H9 (cell line): Measurements from ENCODE around the gene PTPN7. TPM values are rescaled to one million over a fixed set of nuclear protein-coding genes. Genes with fewer than 3 reads are reported as not detected.
A peak's percentile ranks its signal among the peaks of the same experiment; 100 is the strongest.

Experiments used
- DNase-seq: peaks from one replicate; pipeline ENCODE4 v3.0.0-alpha.2; 2017
- H2AFZ ChIP-seq: one replicate; pipeline ENCODE4 v1.6.1; 2013; ENCODE audit warnings: mild to moderate bottlenecking, low read length, control low read depth, moderate library complexity
- H2AK5ac ChIP-seq: 2 replicates; pipeline ENCODE4 v1.6.1; 2013; ENCODE audit warnings: low read length, control low read depth, mixed read lengths; ENCODE audit not compliant: insufficient read length
- H2BK120ac ChIP-seq: one replicate; pipeline ENCODE4 v1.6.1; 2013; ENCODE audit warnings: low read depth, mild to moderate bottlenecking, low read length, control low read depth, inconsistent platforms; ENCODE audit not compliant: poor library complexity, severe bottlenecking
- H2BK12ac ChIP-seq: 2 replicates; pipeline ENCODE4 v1.6.1; 2013; ENCODE audit warnings: low read length, control low read depth, mixed read lengths, low read depth; ENCODE audit not compliant: insufficient read length
- H2BK15ac ChIP-seq: 2 replicates; pipeline ENCODE4 v1.6.1; 2013; ENCODE audit warnings: low read depth, low read length, control low read depth
- H2BK20ac ChIP-seq: one replicate; pipeline ENCODE4 v1.6.1; 2013; ENCODE audit warnings: low read depth, mild to moderate bottlenecking, low read length, control low read depth, inconsistent platforms; ENCODE audit not compliant: poor library complexity, severe bottlenecking
- H2BK5ac ChIP-seq: 2 replicates; pipeline ENCODE4 v1.6.1; 2013; ENCODE audit warnings: low read length, control low read depth, mixed read lengths; ENCODE audit not compliant: insufficient read length
- H3K14ac ChIP-seq: 2 replicates; pipeline ENCODE4 v1.6.1; 2013; ENCODE audit warnings: low read length, control low read depth; ENCODE audit not compliant: insufficient read depth
- H3K18ac ChIP-seq: 2 replicates; pipeline ENCODE4 v1.6.1; 2013; ENCODE audit warnings: low read depth, mild to moderate bottlenecking, mixed read lengths, low read length, control low read depth; ENCODE audit not compliant: insufficient read length
- H3K23ac ChIP-seq: 2 replicates; pipeline ENCODE4 v1.6.1; 2013; ENCODE audit warnings: low read length, control low read depth, mixed read lengths, low read depth; ENCODE audit not compliant: insufficient read length
- H3K23me2 ChIP-seq: 2 replicates; pipeline ENCODE4 v1.6.1; 2013; ENCODE audit warnings: low read depth, mild to moderate bottlenecking, mixed read lengths, low read length, control low read depth; ENCODE audit not compliant: insufficient read length, poor library complexity, severe bottlenecking
- H3K27ac ChIP-seq: 2 replicates; pipeline ENCODE4 v1.5.1; 2013; ENCODE audit warnings: low read length, control low read depth, mixed read lengths, low read depth; ENCODE audit not compliant: insufficient read length
- H3K27me3 ChIP-seq: 2 replicates; pipeline ENCODE4 v1.6.1; 2013; ENCODE audit warnings: low read length, control low read depth, inconsistent platforms; ENCODE audit not compliant: insufficient read depth
- H3K4ac ChIP-seq: 2 replicates; pipeline ENCODE4 v1.6.1; 2013; ENCODE audit warnings: low read depth, mild to moderate bottlenecking, control low read depth, inconsistent platforms, low read length, moderate library complexity
- H3K4me1 ChIP-seq: 2 replicates; pipeline ENCODE4 v1.6.1; 2013; ENCODE audit warnings: low read length, control low read depth, inconsistent platforms; ENCODE audit not compliant: insufficient read depth
- H3K4me2 ChIP-seq: 2 replicates; pipeline ENCODE4 v1.6.1; 2013; ENCODE audit warnings: low read length, control low read depth, mixed read lengths; ENCODE audit not compliant: insufficient read length, insufficient read depth
- H3K56ac ChIP-seq: 2 replicates; pipeline ENCODE4 v1.6.1; 2013; ENCODE audit warnings: low read depth, mild to moderate bottlenecking, mixed read lengths, low read length, control low read depth; ENCODE audit not compliant: insufficient read length
- H3K79me1 ChIP-seq: 2 replicates; pipeline ENCODE4 v1.6.1; 2013; ENCODE audit warnings: low read depth, mild to moderate bottlenecking, moderate library complexity, low read length, control low read depth, inconsistent platforms; ENCODE audit not compliant: insufficient read depth, poor library complexity, severe bottlenecking
- H3K79me2 ChIP-seq: 2 replicates; pipeline ENCODE4 v1.6.1; 2013; ENCODE audit warnings: low read length, control low read depth, inconsistent platforms; ENCODE audit not compliant: insufficient read depth
- H3K9ac ChIP-seq: 2 replicates; pipeline ENCODE4 v1.6.1; 2013; ENCODE audit warnings: low read length, control low read depth, mixed read lengths; ENCODE audit not compliant: insufficient read length; ENCODE audit errors: extremely low read depth
- H3K9me3 ChIP-seq: one replicate; pipeline ENCODE4 v1.6.1; 2013; ENCODE audit warnings: low read depth, low read length, inconsistent platforms; ENCODE audit not compliant: control insufficient read depth
- H3T11ph ChIP-seq: one replicate; pipeline ENCODE4 v1.6.1; 2013; ENCODE audit warnings: mild to moderate bottlenecking, low read length, control low read depth, inconsistent platforms
- H4K20me1 ChIP-seq: one replicate; pipeline ENCODE4 v1.6.1; 2013; ENCODE audit not compliant: control insufficient read depth, insufficient read length, insufficient read depth
- H4K5ac ChIP-seq: 2 replicates; pipeline ENCODE4 v1.6.1; 2013; ENCODE audit warnings: low read depth, mild to moderate bottlenecking, mixed read lengths, low read length, control low read depth; ENCODE audit not compliant: insufficient read length
- H4K8ac ChIP-seq: replicated peaks from 2 replicates; pipeline ENCODE4 v1.6.1; 2013; ENCODE audit warnings: low read length, control low read depth, mixed read lengths, low read depth; ENCODE audit not compliant: insufficient read length
- H4K91ac ChIP-seq: 2 replicates; pipeline ENCODE4 v1.6.1; 2013; ENCODE audit warnings: low read depth, mild to moderate bottlenecking, moderate library complexity, mixed read lengths, low read length, control low read depth; ENCODE audit not compliant: insufficient read length
- H3K27ac Mint-ChIP-seq, 3 experiments: 2 replicates in 2 of 3; 3 replicates in 1 of 3; pipeline ENCODE4 v1.8.0; 2020 to 2021; ENCODE audit warnings: mixed read lengths in 3 of 3, mild to moderate bottlenecking in 1 of 3, moderate library complexity in 1 of 3
- H3K27me3 Mint-ChIP-seq: 2 replicates; pipeline ENCODE4 v1.8.0; 2021; ENCODE audit warnings: low read depth, mild to moderate bottlenecking, moderate library complexity, mixed read lengths
- H3K36me3 Mint-ChIP-seq, 3 experiments: 2 replicates in 2 of 3; 3 replicates in 1 of 3; pipeline ENCODE4 v1.8.0; 2020 to 2021; ENCODE audit warnings: low read depth in 3 of 3, mixed read lengths in 3 of 3; ENCODE audit not compliant: insufficient read depth in 1 of 3
- H3K4me1 Mint-ChIP-seq, 2 experiments: 2 replicates each; pipeline ENCODE4 v1.8.0; 2020; ENCODE audit warnings: mixed read lengths in 2 of 2
- H3K4me3 Mint-ChIP-seq, 2 experiments: 2 replicates in 1 of 2; 3 replicates in 1 of 2; pipeline ENCODE4 v1.8.0; 2020 to 2021; ENCODE audit warnings: mild to moderate bottlenecking in 2 of 2, mixed read lengths in 2 of 2, moderate library complexity in 1 of 2
- H3K9me3 Mint-ChIP-seq, 2 experiments: 2 replicates in 1 of 2; 3 replicates in 1 of 2; pipeline ENCODE4 v1.8.0; 2020; ENCODE audit warnings: mild to moderate bottlenecking in 2 of 2, mixed read lengths in 2 of 2, moderate library complexity in 1 of 2
- CTCF ChIP-seq: fragments of 200-600 bp; sonication (generic); conservative IDR thresholded peaks from 3 replicates; pipeline ENCODE4 v1.8.0; 2021; ENCODE audit warnings: antibody characterized with exemption, mild to moderate bottlenecking
- WGBS: extraction: QIAGEN DNeasy Blood & Tissue Kit; methylation state at CpG from one replicate; pipeline ENCODE4 v1.1.7; 2013; ENCODE audit warnings: missing lambda C conversion rate, low lambda C conversion rate, mixed read lengths; ENCODE audit not compliant: insufficient read length; ENCODE audit errors: extremely low coverage; 5-methylcytosine and 5-hydroxymethylcytosine counted together
- total RNA-seq: library from RNA; stranded (reverse); gene quantifications from 2 replicates; pipeline ENCODE4 v1.2.1, GENCODE V29; 2021

Gene PTPN7
- total RNA-seq, 1 experiment from 2014 or later, result 0.72 TPM

- Histone ChIP-seq H2BK12ac (no peak overlapping the region), H2BK20ac (no peak overlapping the region), H2BK15ac (no peak overlapping the region), H3K79me2 (peaks cover 13% of the 10 kb centered on the region; the same call in 1 of the 2 replicates), H4K5ac (no peak overlapping the region), H3K4me1 (peaks cover 3% of the 10 kb centered on the region; the same call in 1 of the 2 replicates), H2AFZ (no peak overlapping the region), H4K91ac (no peak overlapping the region), H3K4me2 (no peak overlapping the region), H3K23ac (no peak overlapping the region), H3K9me3 (no peaks in the 10 kb centered on the region), H2BK120ac (no peak overlapping the region), H3K79me1 (peaks cover 11% of the 10 kb centered on the region), H3T11ph (no peak overlapping the region), H3K27me3 (no peaks in the 10 kb centered on the region; the same call in 1 of the 2 replicates), H2BK5ac (no peak overlapping the region), H3K56ac (no peak overlapping the region), H3K23me2 (peaks cover 14% of the 10 kb centered on the region), H3K18ac (no peak overlapping the region), H3K9ac (no peak overlapping the region), H4K20me1 (no peaks in the 10 kb centered on the region), H2AK5ac (no peak overlapping the region), H3K4ac (no peak overlapping the region), H3K14ac (no peak overlapping the region), H4K8ac (no peak overlapping the region), H3K27ac (no peak overlapping the region)
- DNase-seq, result no peak
- Mint-ChIP-seq H3K27me3 (peaks cover 10% of the 10 kb centered on the region), H3K36me3 (peaks cover 6 to 13% (median 7%) of the 10 kb centered on the region in 3 experiments; a peak in 4 of 7 replicates), H3K27ac (0 out of 7 replicates have a peak overlapping the region, but pooled peaks of 1 of the 3 experiments have one; percentile 22), H3K4me1 (peaks cover 23 to 31% of the 10 kb centered on the region in 2 experiments), H3K9me3 (no peaks in the 10 kb centered on the region), H3K4me3 (no peak overlapping the region)
- no CpG with 5 or more reads among the region's 4 CpGs for WGBS
- TF ChIP-seq CTCF, result no peak
Observed at GRCh38 chr1:202140833-202141232, 19.6 kb downstream of the PTPN7 start.
